Mucosa of descending colon (tissue), 3 donors: Measurements from ENCODE around the gene PLCH2. TPM values are rescaled to one million over a fixed set of nuclear protein-coding genes. Genes with fewer than 3 reads are reported as not detected.

Experiments
- ATAC-seq: fragments of 200-7000 bp; cut with Tn5 transposase; one replicate; pipeline ENCODE4 v1.9.1; 2020; ENCODE audit warnings: mild to moderate bottlenecking, moderate library complexity
- DNase-seq, 3 donors: peaks; one replicate each; pipeline ENCODE4 v3.0.0-alpha.2; 2020
- H3K36me3 ChIP-seq: fragments of 200-600 bp; one replicate; pipeline ENCODE4 v1.8.0; 2021; ENCODE audit warnings: low read depth, mild to moderate bottlenecking
- H3K4me1 ChIP-seq: fragments of 200-600 bp; one replicate; pipeline ENCODE4 v1.8.0; 2021; ENCODE audit warnings: low read depth, mild to moderate bottlenecking
- H3K4me3 ChIP-seq: fragments of 200-600 bp; one replicate; pipeline ENCODE4 v1.8.0; 2021; ENCODE audit warnings: mild to moderate bottlenecking
- H3K9me3 ChIP-seq: fragments of 200-600 bp; one replicate; pipeline ENCODE4 v1.8.0; 2021; ENCODE audit warnings: mild to moderate bottlenecking
- CTCF ChIP-seq: fragments of 200-600 bp; IDR thresholded peaks from one replicate; pipeline ENCODE4 v1.8.0; 2022; ENCODE audit warnings: antibody characterized with exemption, mild to moderate bottlenecking
- intact Hi-C, 2 donors: fragments of 100-400 bp; cut with DNase I in 1 of 2; cut with micrococcal nuclease in 1 of 2; formaldehyde crosslinking; loops; one replicate each; pipeline versions ENCODE4 v1.11.0 to v1.11.1; 2022; cut with DNase I, micrococcal nuclease
- total RNA-seq, 3 donors: library from RNA; stranded (reverse); fragmentation: NEBNext Ultra II Directional in 2 of 3; extraction: Animal tissue kit (Norgen Biotek cat#: 25700) in 2 of 3; gene quantifications; one replicate each; pipeline versions ENCODE4 v1.2.1 to v1.2.4, GENCODE V29; 2021 to 2023
- donor health status: DM: no; HTN: no; CAD: no; lungs with moderate emphysema.
- donor health status: DM: no; HTN: no; CAD: no.
- donor health status: DM: no; HTN: yes; CAD: no.

Gene PLCH2
- total RNA-seq, 3 donors from 2014 or later = 1.2 to 6.8 (median 1.9) TPM

GRCh38 chr1:2433196-2433595, 42.9 kb upstream of the PLCH2 start:
- no peak for TF ChIP-seq CTCF
- intact Hi-C loops = no loop called here

GRCh38 chr1:2433936-2434655, 42.0 kb upstream of the PLCH2 start:
- Histone ChIP-seq H3K36me3 (no peaks in the 10 kb centered on the region), H3K4me3 (no peak overlapping the region), H3K9me3 (peaks cover 4% of the 10 kb centered on the region), H3K4me1 (no peaks in the 10 kb centered on the region)
- no peak for TF ChIP-seq CTCF
- intact Hi-C loops = no loop called here
- DNase-seq = no peak
- ATAC-seq = no peak

More at GRCh38 chr1:2433196-2433595, 42.9 kb upstream of the PLCH2 start:
- H3K9me3 ChIP-seq = peaks cover 4% of the 10 kb centered on the region
- H3K4me3 ChIP-seq = no peak overlapping the region
- DNase-seq = no peak
- H3K4me1 ChIP-seq = no peaks in the 10 kb centered on the region
- no peak for ATAC-seq
- H3K36me3 ChIP-seq = no peaks in the 10 kb centered on the region

- no peaks in the 10 kb centered on the region for H3K36me3 ChIP-seq
- DNase-seq (no peak), ATAC-seq (no peak)
- no peak for TF ChIP-seq CTCF
- H3K4me1 ChIP-seq = no peaks in the 10 kb centered on the region
- no peak overlapping the region for H3K4me3 ChIP-seq
- intact Hi-C loops = no loop called here
- no peaks in the 10 kb centered on the region for H3K9me3 ChIP-seq
Measured at GRCh38 chr1:2435091-2435490, 41.0 kb upstream of the PLCH2 start.

- intact Hi-C loops = no loop called here
- Histone ChIP-seq H3K9me3 (no peaks in the 10 kb centered on the region), H3K4me3 (no peak overlapping the region), H3K4me1 (no peaks in the 10 kb centered on the region), H3K36me3 (no peaks in the 10 kb centered on the region)
- ATAC-seq = no peak
- no peak for DNase-seq
- TF ChIP-seq CTCF = no peak
Measured at GRCh38 chr1:2435746-2436355, 40.2 kb upstream of the PLCH2 start.

GRCh38 chr1:2436876-2437275, 39.2 kb upstream of the PLCH2 start:
- H3K4me3 ChIP-seq = no peak overlapping the region
- no peaks in the 10 kb centered on the region for H3K9me3 ChIP-seq
- H3K36me3 ChIP-seq = no peaks in the 10 kb centered on the region
- H3K4me1 ChIP-seq = no peaks in the 10 kb centered on the region
- no peak for TF ChIP-seq CTCF
- DNase-seq = no peak
- no peak for ATAC-seq
- intact Hi-C loops = no loop called here
